ENCODE measurements around the gene CERT1. TPM values are rescaled to one million over a fixed set of nuclear protein-coding genes. Genes with fewer than 3 reads are reported as not detected.

Gene CERT1
- total RNA-seq, 1 experiment from 2014 or later = 17.6 TPM

DNA sequence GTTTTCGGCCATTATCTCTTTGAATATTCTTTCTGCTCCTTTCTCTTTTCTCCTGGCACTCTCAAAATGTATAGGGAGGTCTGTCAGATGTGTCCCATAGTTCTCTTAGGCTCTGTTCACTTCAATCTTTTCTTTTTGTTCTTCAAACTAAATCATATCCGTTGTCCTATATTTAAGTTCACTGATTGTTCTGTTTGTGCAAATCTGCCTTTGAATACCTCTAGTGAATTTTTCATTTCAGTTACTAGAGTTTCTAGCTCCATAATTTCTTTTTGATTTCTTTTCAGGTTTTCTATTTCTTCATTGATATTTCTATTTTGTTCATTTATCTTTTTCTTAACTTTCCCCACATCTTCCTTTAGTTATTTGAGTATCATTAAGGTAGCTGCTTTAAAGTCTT, 65.4 kb downstream of the CERT1 start:
- Histone ChIP-seq H3K27ac (no peak overlapping the region), H3K4me3 (no peak overlapping the region), H3K9me2 (ENCODE audit: insufficient read depth) (no peaks in the 10 kb centered on the region), H4K20me1 (ENCODE audit: insufficient read depth) (no peaks in the 10 kb centered on the region), H3F3A (ENCODE audit: insufficient read depth, low read depth) (no peaks in the 10 kb centered on the region), H3K4me1 (replicated peaks; ENCODE audit: insufficient read depth) (peaks cover 9% of the 10 kb centered on the region), H3K9me3 (ENCODE audit: insufficient read depth, low read depth) (peaks cover 8% of the 10 kb centered on the region; the same call in 1 of the 2 replicates), H3K4me2 (no peak overlapping the region), H3K79me2 (ENCODE audit: low read depth) (no peaks in the 10 kb centered on the region), H3K36me3 (ENCODE audit: low read depth) (0 out of 2 replicates have a peak, but pooled peaks cover 2% of the 10 kb centered on the region), H3K27me3 (ENCODE audit: insufficient read depth, low read depth) (no peaks in the 10 kb centered on the region), H2AFZ (no peak overlapping the region)
- ChIA-PET CTCF (no interaction called here), POLR2A (ENCODE audit: unreplicated experiment) (no interaction called here)
- DNase-seq = no peak
- no TSS peak for BruUV-seq (replicated peaks)
- TF ChIP-seq EZH2 (IDR thresholded peaks at IDR 0.05; ENCODE audit: low read depth) = no peak
- TF ChIP-seq CTCF (conservative IDR thresholded peaks at IDR 0.05) = no peak
- intact Hi-C loops (cut with micrococcal nuclease; ENCODE audit: unreplicated experiment) = no loop called here

DNA sequence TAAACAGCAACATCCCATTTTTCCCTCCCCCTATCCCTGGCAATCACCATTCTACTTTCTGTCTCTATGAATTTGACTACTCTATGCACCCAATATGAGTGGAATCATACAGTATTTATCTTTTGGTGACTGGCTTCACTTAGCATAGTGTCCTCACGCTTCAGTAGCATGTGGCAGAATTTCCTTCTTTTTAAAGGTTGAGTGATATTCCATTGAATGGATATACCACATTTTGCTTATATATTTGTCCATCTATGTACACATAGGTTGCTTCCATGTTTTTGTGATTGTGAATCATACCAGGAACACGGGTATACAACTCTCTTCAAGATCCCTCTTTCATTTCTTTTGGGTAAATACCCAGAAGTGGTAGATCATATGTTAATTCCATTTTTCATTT, 69.9 kb downstream of the CERT1 start:
- 0 out of 2 replicates have a peak, but pooled peaks cover 2% of the 10 kb centered on the region for H3K36me3 ChIP-seq (ENCODE audit: low read depth)
- intact Hi-C loops (cut with micrococcal nuclease; ENCODE audit: unreplicated experiment) = no loop called here
- BruUV-seq (replicated peaks) = no TSS peak
- no peak overlapping the region for H3K27ac ChIP-seq
- H3K4me3 ChIP-seq = no peak overlapping the region
- H2AFZ ChIP-seq = no peak overlapping the region
- no peaks in the 10 kb centered on the region for H3F3A ChIP-seq (ENCODE audit: insufficient read depth, low read depth)
- H3K4me2 ChIP-seq = no peak overlapping the region
- DNase-seq = no peak
- no peaks in the 10 kb centered on the region for H4K20me1 ChIP-seq (ENCODE audit: insufficient read depth)
- TF ChIP-seq EZH2 (IDR thresholded peaks at IDR 0.05; ENCODE audit: low read depth) (no peak), CTCF (conservative IDR thresholded peaks at IDR 0.05) (no peak)
- H3K9me2 ChIP-seq (ENCODE audit: insufficient read depth) = no peaks in the 10 kb centered on the region
- H3K9me3 ChIP-seq (ENCODE audit: insufficient read depth, low read depth) = peaks cover 8% of the 10 kb centered on the region; the same call in 1 of the 2 replicates
- POLR2A ChIA-PET (ENCODE audit: unreplicated experiment) = no interaction called here
- CTCF ChIA-PET = no interaction called here
- no peaks in the 10 kb centered on the region for H3K4me1 ChIP-seq (replicated peaks; ENCODE audit: insufficient read depth)
- no peaks in the 10 kb centered on the region for H3K79me2 ChIP-seq (ENCODE audit: low read depth)
- H3K27me3 ChIP-seq (ENCODE audit: insufficient read depth, low read depth) = no peaks in the 10 kb centered on the region

DNA sequence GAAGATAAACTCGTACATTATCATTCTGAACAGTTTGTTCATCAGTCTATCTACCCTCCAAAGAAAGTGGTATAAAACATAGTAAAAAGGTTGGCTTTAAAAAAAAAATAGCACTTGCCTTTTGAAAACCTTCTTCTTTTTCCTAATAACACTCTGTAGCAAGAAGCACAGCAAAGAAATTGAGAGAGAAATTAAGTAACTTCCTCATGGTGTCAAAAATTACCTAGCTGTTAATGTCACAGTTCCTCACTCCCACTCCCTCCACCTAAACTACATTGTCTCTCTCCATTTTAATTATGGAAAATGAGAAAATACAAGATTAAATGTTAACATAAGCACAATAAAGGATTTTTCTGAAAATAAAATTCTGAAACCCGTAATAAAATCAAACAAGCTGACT, 72.2 kb downstream of the CERT1 start:
- TF ChIP-seq CTCF (conservative IDR thresholded peaks at IDR 0.05) (no peak), EZH2 (IDR thresholded peaks at IDR 0.05; ENCODE audit: low read depth) (no peak)
- no peaks in the 10 kb centered on the region; the same call in 1 of the 2 replicates for H3K9me3 ChIP-seq (ENCODE audit: insufficient read depth, low read depth)
- no peaks in the 10 kb centered on the region for H3K4me1 ChIP-seq (replicated peaks; ENCODE audit: insufficient read depth)
- no peaks in the 10 kb centered on the region for H3K79me2 ChIP-seq (ENCODE audit: low read depth)
- DNase-seq = no peak
- no peaks in the 10 kb centered on the region for H3K36me3 ChIP-seq (ENCODE audit: low read depth)
- no TSS peak for BruUV-seq (replicated peaks)
- H3K4me2 ChIP-seq = no peak overlapping the region
- no peak overlapping the region for H3K4me3 ChIP-seq
- ChIA-PET POLR2A (ENCODE audit: unreplicated experiment) (no interaction called here), CTCF (no interaction called here)
- intact Hi-C loops (cut with micrococcal nuclease; ENCODE audit: unreplicated experiment) = no loop called here
- H2AFZ ChIP-seq = no peak overlapping the region
- no peaks in the 10 kb centered on the region for H3K9me2 ChIP-seq (ENCODE audit: insufficient read depth)
- no peaks in the 10 kb centered on the region for H4K20me1 ChIP-seq (ENCODE audit: insufficient read depth)
- no peaks in the 10 kb centered on the region for H3K27me3 ChIP-seq (ENCODE audit: insufficient read depth, low read depth)
- H3K27ac ChIP-seq = no peak overlapping the region
- no peaks in the 10 kb centered on the region for H3F3A ChIP-seq (ENCODE audit: insufficient read depth, low read depth)

Data from PC-9 (cell line).